Motor neuron (in vitro differentiated cells): Measurements from ENCODE around the gene EHMT1. TPM values are rescaled to one million over a fixed set of nuclear protein-coding genes. Genes with fewer than 3 reads are reported as not detected.
"Not testable (repeated sequence)": the region's sequence is repeated elsewhere in the genome, so short reads cannot be mapped to it uniquely, and the experiment has no call there.

ENCODE experiments used
- ATAC-seq, 8 experiments: fragments of 200-7000 bp; cut with Tn5 transposase; replicated peaks in 6 of 8; 2 replicates each; pipeline ENCODE4 v1.8.0; 2021; ENCODE audit warnings: mild to moderate bottlenecking in 8 of 8, moderate library complexity in 8 of 8
- H3K27ac ChIP-seq, 2 donors: fragments of 250-450 bp; sonication (Bioruptor Pico); 2 replicates each; pipeline ENCODE4 v1.9.0; 2021; ENCODE audit warnings: antibody characterized with exemption in 2 of 2, mild to moderate bottlenecking in 2 of 2, moderate library complexity in 1 of 2
- H3K4me1 ChIP-seq, 2 donors: fragments of 250-450 bp; sonication (Bioruptor Pico); replicated peaks in 1 of 2; 2 replicates each; pipeline ENCODE4 v1.6.1; 2021; ENCODE audit warnings: antibody characterized with exemption in 2 of 2, mild to moderate bottlenecking in 2 of 2, moderate library complexity in 1 of 2
- H3K4me3 ChIP-seq, 5 donors: fragments of 250-450 bp; sonication (Bioruptor Pico); 2 replicates each; pipeline ENCODE4 v1.9.0; 2021; ENCODE audit warnings: antibody characterized with exemption in 5 of 5, mild to moderate bottlenecking in 5 of 5, moderate library complexity in 4 of 5
- WGBS, 10 experiments: fragments of 450-650 bp; shearing (Covaris generic); methylation state at CpG; one replicate each; pipeline ENCODE4 v1.0.0; 2022; 5-methylcytosine and 5-hydroxymethylcytosine counted together
- in situ Hi-C, 9 experiments: fragments of 400-800 bp; cut with MboI; loops; one replicate each; pipeline ENCODE4 v1.15.0; 2021; ENCODE audit warnings: low sequenced_read_pairs in 9 of 9, low pct_unique_long_range_greater_than_20kb in 2 of 9; ENCODE audit not compliant: unreplicated experiment in 9 of 9
- total RNA-seq, 8 experiments: library from RNA; unstranded; fragments of 300-600 nt; gene quantifications; 2 replicates each; pipeline versions ENCODE4 v1.2.3 to v1.2.4, GENCODE V29; 2022

The EHMT1 gene
- total RNA-seq, 8 experiments from 2014 or later, result 25.0 to 90.6 (median 42.6) TPM

- no peak overlapping the region for H3K27ac ChIP-seq
- in situ Hi-C loops, result no loop called here
- WGBS, 10 experiments, result 33 to 100% (median 83%) methylated on average over 1 of the region's 1 CpG; no CpG with 5 or more reads in 5 of the 10 experiments
- H3K4me1 ChIP-seq, result no peaks in the 10 kb centered on the region
- no peak overlapping the region for H3K4me3 ChIP-seq
- ATAC-seq, result no peak
Observed at GRCh38 chr9:137860361-137860760, 241.6 kb downstream of the EHMT1 start.

DNA sequence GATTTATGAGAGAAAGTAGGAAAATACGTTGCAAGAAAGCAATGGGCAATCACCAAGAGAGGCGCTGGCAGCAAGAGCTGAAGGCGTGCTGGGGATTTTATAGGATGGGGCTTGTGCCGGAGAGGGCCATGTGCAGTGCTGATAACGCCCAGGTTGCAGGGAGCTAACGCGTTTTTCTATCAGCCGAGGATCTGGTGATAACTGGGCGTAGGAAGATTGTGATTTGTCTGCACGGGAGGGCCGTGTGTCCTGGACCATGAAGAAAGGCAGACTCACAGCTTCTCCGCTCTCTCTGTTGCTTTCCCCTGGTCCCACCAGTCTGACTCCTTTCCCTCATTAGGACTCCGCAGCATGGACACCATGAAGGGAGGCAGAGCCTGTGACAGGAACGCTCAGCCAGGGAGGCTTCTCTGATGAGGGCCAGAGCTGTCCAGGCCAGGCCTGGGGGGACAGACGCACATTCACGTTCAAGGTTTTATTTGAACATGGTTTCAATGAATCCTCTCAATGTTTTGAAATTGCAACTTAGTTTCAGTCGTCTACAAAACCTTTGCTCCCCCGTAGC, 246.9 kb downstream of the EHMT1 start:
- Histone ChIP-seq H3K27ac (no peak overlapping the region), H3K4me3 (no peak overlapping the region), H3K4me1 (no peaks in the 10 kb centered on the region)
- ATAC-seq, result no peak
- WGBS, 10 experiments, result 27 to 85% (median 71%) methylated on average over 2 to 9 of the region's 18 CpGs; no CpG with 5 or more reads in 2 of the 10 experiments
- in situ Hi-C loops, result no loop called here

DNA sequence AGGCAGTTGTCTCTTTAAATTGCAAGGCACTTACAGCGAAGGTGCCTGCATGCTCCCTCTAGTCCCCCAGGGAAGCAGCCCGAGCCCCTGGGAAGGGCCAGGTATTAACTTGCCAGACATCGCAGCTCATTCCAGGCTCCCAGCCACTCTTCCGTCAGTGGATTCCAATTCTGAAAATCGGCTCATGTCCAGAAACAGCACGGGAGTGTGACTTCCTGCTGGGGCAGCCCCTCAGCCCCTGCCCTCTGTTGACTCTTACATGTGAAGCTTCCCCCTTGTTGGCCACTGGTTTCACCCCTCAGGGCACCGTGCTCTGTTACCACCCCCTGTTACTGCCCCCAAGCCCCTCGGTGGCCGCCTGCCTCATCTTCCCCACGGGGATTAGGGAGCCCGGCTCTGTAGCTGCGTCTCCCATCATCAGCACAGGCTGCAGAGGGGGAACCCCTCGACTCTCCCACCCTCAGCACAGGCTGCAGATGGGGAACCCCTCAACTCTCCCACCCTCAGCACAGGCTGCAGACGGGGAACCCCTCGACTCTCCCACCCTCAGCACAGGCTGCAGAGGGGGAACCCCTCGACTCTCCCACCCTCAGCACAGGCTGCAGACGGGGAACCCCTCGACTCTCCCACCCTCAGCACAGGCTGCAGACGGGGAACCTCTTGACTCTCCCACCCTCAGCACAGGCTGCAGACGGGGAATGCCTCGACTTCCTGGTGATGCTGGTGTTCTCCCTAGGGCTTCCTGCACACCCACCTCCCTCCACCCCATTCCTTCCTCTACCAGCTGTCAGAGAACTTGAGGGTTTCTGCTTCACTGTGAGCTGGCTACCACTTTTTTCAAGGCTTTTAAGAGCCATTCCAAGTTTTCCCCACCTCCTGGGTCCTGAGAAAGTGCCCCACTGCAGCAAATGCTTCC, 247.7 kb downstream of the EHMT1 start:
- Histone ChIP-seq H3K27ac (no peak overlapping the region), H3K4me3 (no peak overlapping the region), H3K4me1 (no peaks in the 10 kb centered on the region)
- WGBS, 10 experiments, result 0 to 90% (median 40%) methylated on average over 1 to 3 of the region's 21 CpGs; no CpG with 5 or more reads in 3 of the 10 experiments
- no peak for ATAC-seq
- in situ Hi-C loops, result no loop called here

- no peaks in the 10 kb centered on the region for H3K4me1 ChIP-seq
- in situ Hi-C loops, result no loop called here
- WGBS, 10 experiments, result 0% methylated on average over 1 of the region's 3 CpGs; no CpG with 5 or more reads in 9 of the 10 experiments
- no peak overlapping the region for H3K4me3 ChIP-seq
- no peak for ATAC-seq
- H3K27ac ChIP-seq, result no peak overlapping the region
Observed at GRCh38 chr9:137870432-137870831, 251.6 kb downstream of the EHMT1 start.

DNA sequence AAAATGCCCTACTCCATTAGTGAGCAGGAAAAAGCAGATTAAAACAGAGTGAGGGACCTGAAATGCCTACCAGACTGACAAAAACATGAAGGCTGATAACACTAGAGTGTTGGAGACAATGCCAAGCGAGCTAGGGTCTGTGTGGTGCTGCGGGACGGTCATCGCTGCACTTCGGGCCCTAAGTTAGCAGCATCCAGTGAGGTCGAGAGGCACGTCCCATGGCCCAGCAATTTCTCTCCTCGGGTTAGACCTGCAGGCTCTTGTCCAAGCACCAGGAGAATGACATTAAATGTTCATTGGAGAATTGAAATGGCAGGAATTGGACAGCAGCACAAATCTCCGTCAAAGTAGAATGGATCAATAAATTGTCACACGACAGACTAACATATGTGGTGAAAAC, 253.5 kb downstream of the EHMT1 start:
- Histone ChIP-seq H3K4me1 (no peaks in the 10 kb centered on the region), H3K4me3 (no peak overlapping the region), H3K27ac (no peak overlapping the region)
- ATAC-seq, result no peak
- 37 to 95% (median 87%) methylated on average over 1 to 9 of the region's 10 CpGs; no CpG with 5 or more reads in 5 of the 10 experiments for WGBS, 10 experiments
- in situ Hi-C loops, result no loop called here

DNA sequence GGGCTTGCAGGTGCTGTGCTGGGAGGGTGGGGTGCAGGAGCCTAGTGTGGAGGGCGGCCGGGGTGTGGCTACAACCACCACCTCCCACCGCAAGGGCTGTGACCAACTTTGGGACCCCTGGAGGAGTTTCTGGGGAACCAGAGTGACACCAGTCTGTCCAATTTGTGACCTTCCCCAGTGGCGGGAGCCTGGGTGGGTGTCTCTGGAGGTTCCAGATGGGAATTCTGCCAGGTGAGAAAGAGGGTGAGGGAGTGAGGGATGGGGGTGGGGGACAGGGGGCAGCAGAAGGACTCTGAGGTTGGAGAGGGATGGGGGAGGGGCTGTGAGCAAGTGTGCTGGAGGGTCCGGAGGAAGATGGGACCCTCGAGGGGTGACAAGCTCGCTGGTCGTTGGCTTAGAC, 254.6 kb downstream of the EHMT1 start:
- Histone ChIP-seq H3K4me3 (no peak overlapping the region), H3K27ac (no peak overlapping the region), H3K4me1 (no peaks in the 10 kb centered on the region)
- in situ Hi-C loops, result no loop called here
- 60% methylated on average over 1 of the region's 8 CpGs; no CpG with 5 or more reads in 9 of the 10 experiments for WGBS, 10 experiments
- ATAC-seq, result no peak

DNA sequence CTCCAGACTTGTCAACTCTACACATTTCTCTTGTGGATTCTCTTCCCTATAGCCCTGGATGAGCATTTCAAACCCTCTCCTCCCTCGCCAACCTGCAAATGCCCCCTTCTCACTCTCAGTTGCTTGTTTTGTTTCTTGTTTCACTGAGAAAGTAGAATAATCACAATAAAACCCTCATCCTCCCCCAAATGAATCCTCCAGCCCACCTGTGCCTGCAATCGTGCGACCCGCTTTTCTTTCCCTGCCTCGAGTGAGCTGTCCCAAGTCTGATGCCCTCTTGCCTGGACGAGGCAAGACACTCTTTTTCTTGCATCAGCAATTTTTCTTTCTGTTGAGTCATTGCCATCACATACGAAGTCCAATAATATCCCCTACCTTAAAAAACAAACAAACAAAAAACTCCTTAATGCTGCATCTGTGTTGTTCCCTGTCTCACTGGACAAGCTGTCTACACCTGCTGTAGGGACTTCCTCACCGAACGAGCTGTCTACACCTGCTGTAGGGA, 255.1 kb downstream of the EHMT1 start:
- ATAC-seq, result no peak
- in situ Hi-C loops, result no loop called here
- WGBS, 10 experiments, result 0 to 100% (median 77%) methylated on average over 2 to 8 of the region's 9 CpGs; no CpG with 5 or more reads in 1 of the 10 experiments
- Histone ChIP-seq H3K27ac (no peak overlapping the region), H3K4me3 (no peak overlapping the region), H3K4me1 (peaks cover 0 to under 1% of the 10 kb centered on the region in 2 donors)

DNA sequence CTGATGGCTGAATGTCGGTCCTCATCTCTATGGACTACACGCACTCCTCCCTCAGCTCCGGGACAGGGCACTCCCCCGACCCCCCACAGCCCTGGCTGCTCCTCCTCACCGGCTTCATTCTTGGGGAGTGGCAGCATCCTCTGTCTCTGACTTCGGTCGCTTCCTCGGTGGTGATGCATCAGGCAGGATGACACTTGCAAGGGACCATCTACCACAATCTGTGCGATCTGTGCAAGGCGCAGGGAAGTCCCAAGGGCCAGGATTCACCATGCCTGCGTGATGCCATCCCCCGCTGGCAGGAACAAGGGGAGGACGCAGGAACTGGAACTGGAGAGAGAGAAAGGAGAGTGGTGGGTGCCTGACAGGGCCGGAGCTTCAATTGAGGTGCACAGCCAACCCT, 256.5 kb downstream of the EHMT1 start:
- in situ Hi-C loops, result no loop called here
- ATAC-seq, result no peak
- 40 to 80% (median 59%) methylated on average over 1 to 8 of the region's 14 CpGs; no CpG with 5 or more reads in 5 of the 10 experiments for WGBS, 10 experiments

DNA sequence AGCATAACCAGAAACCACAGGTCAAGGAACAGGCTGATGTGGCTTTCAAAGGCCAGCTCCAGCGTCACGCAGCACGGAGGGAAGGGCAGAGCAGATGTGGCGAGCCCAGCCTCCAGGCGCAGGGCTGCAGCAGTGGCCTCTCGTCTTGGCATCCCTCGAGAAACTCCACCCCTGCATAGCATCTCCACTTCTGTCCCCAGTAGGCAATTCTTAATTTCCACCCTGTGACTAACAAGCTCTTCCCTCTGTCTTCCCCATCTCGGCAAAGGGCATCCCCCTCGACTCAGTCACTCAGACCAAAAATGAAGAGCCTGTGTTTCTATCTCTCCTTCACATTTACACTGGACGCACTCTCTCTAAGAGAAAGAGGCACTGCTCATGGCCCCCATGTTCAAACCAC, 257.0 kb downstream of the EHMT1 start:
- Histone ChIP-seq H3K27ac (no peak overlapping the region), H3K4me3 (no peak overlapping the region), H3K4me1 (peaks cover 8 to 9% of the 10 kb centered on the region in 2 donors)
- in situ Hi-C loops, result no loop called here
- WGBS, 10 experiments, result 15 to 90% (median 84%) methylated on average over 2 to 7 of the region's 10 CpGs; no CpG with 5 or more reads in 6 of the 10 experiments
- no peak for ATAC-seq

More for the DNA sequence above, 256.5 kb downstream of the EHMT1 start:
- no peak overlapping the region for H3K4me3 ChIP-seq
- no peak overlapping the region for H3K27ac ChIP-seq
- H3K4me1 ChIP-seq, result peaks cover 8 to 9% of the 10 kb centered on the region in 2 donors

DNA sequence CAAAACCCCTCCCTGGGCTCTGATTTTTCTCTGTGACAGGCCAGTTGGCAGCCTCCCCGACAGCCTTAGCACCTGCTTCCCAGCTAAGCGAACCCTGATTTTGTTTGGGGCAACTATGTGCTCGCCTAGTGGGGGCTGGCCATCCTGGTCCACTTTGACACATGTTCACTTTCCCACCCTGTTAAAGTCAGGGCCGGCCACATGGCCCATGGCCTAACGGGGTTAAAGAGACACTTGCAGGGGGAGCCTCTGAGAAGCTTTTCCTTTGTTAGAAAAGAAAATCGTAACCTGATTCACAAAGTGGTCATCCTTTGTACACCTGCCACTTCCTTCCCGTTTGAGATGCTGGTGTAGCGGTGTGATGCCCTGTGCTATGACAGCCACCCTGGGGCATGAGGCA, 257.5 kb downstream of the EHMT1 start:
- no peak for ATAC-seq
- Histone ChIP-seq H3K4me3 (no peak overlapping the region), H3K4me1 (peaks cover 8 to 9% of the 10 kb centered on the region in 2 donors), H3K27ac (no peak overlapping the region)
- in situ Hi-C loops, result no loop called here
- WGBS, 10 experiments, result 47 to 85% (median 76%) methylated on average over 2 to 5 of the region's 8 CpGs; no CpG with 5 or more reads in 5 of the 10 experiments

DNA sequence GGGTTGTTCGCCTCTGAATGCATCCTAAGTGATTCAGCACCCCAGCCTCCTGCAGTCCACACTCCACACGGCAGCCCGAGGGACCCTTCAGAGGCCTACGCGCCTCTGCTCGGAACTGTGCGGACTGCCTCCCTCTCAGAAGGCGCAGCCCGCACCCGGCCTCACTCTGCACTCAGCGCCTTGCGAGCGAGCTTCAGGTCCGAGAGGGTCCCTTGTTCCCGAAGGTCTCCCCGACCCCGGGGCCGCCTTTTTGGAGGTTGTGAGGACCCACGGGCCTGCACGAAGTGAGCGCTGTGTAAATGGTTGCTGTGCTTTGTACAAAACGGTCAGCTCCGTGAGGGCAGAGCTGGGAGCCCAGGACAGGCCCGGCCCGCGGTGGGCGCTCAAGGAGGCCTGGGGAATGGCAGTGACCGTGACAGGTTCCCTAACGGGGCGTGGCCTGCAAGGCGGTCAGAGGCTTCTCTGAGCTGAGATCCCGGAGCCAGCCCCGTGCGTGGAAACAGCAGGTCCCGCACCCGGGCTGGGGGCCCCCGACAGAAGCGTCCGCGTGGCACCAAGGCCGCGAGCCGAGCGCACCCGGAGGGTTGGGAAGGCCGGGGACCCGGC, 258.1 kb downstream of the EHMT1 start:
- H3K4me3 ChIP-seq, result peak overlapping the region; percentile 52 to 93 (median 67)
- no peak for ATAC-seq
- in situ Hi-C loops, result no loop called here
- H3K27ac ChIP-seq, result peak overlapping the region in 1 of 2 donors; percentile 64
- 60 to 100% (median 81%) methylated on average over 1 to 15 of the region's 47 CpGs; no CpG with 5 or more reads in 4 of the 10 experiments for WGBS, 10 experiments
- H3K4me1 ChIP-seq, result peaks cover 8 to 9% of the 10 kb centered on the region in 2 donors

- in situ Hi-C loops, H3K4me1 ChIP-seq: not testable (repeated sequence)
- peak within 1 kb of the TSS; percentile 52 to 93 (median 67) for H3K4me3 ChIP-seq
- ATAC-seq, result peak in 6 of 8 experiments; percentile 22 to 66 (median 59)
- no CpG with 5 or more reads among the region's 95 CpGs for WGBS, 10 experiments
- peak within 1 kb of the TSS; percentile 61 to 85 for H3K27ac ChIP-seq
Observed at GRCh38 chr9:137877506-137878122, 258.8 kb downstream of the EHMT1 start, which contains the start of gene CACNA1B. Gene CACNA1B (plus strand): TSS chr9:137877782. CDS start chr9:137877934, 152 bp downstream.
